HG03064 (cell line): ENCODE measurements around the gene FAM20B.
A peak's percentile ranks its signal among the peaks of the same experiment; 100 is the strongest.
"Not testable (repeated sequence)": the region's sequence is repeated elsewhere in the genome, so short reads cannot be mapped to it uniquely, and the experiment has no call there.

Experiments used
- ATAC-seq: cut with Tn5 transposase; IDR thresholded peaks from one replicate; pipeline ENCODE4 v1.9.1; 2021; ENCODE audit warnings: low read depth; ENCODE audit not compliant: unreplicated experiment

The FAM20B gene

GRCh38 chr1:179025125-179025974 lies at the start of gene FAM20B:
Gene FAM20B (plus strand): TSS chr1:179025894. CDS start chr1:179043848, 17,954 bp downstream.
- peak; percentile 65 for ATAC-seq

- ATAC-seq: no peak
Measured at GRCh38 chr1:178976541-178976940, 49.2 kb upstream of the FAM20B start.

- no peak for ATAC-seq
Measured at GRCh38 chr1:178986204-178986603, 39.5 kb upstream of the FAM20B start.

GRCh38 chr1:178988198-178988597 lies 37.5 kb upstream of the FAM20B start:
- not testable (repeated sequence) for ATAC-seq

GRCh38 chr1:178993559-178993958 lies 32.1 kb upstream of the FAM20B start:
- no peak for ATAC-seq

- ATAC-seq: no peak
Measured at GRCh38 chr1:178997428-178997827, 28.3 kb upstream of the FAM20B start.

GRCh38 chr1:178998295-178998694 lies 27.4 kb upstream of the FAM20B start:
- ATAC-seq: no peak

GRCh38 chr1:178999061-178999460 lies 26.6 kb upstream of the FAM20B start:
- no peak for ATAC-seq

GRCh38 chr1:179001451-179001850 lies 24.2 kb upstream of the FAM20B start:
- no peak for ATAC-seq

GRCh38 chr1:179002064-179002463 lies 23.6 kb upstream of the FAM20B start:
- not testable (repeated sequence) for ATAC-seq

GRCh38 chr1:179002552-179003345 lies 22.9 kb upstream of the FAM20B start:
- ATAC-seq: peak; percentile 71

GRCh38 chr1:179003512-179004066 lies 22.1 kb upstream of the FAM20B start:
- no peak for ATAC-seq

- ATAC-seq: no peak
Measured at GRCh38 chr1:179007233-179007632, 18.5 kb upstream of the FAM20B start.

- ATAC-seq: no peak
Measured at GRCh38 chr1:179010671-179011070, 15.0 kb upstream of the FAM20B start.

GRCh38 chr1:179012038-179012437 lies 13.7 kb upstream of the FAM20B start:
- no peak for ATAC-seq

GRCh38 chr1:179014123-179014522 lies 11.6 kb upstream of the FAM20B start:
- ATAC-seq: no peak

- no peak for ATAC-seq
Measured at GRCh38 chr1:179015396-179015795, 10.3 kb upstream of the FAM20B start.

GRCh38 chr1:179016706-179017382 lies 8.8 kb upstream of the FAM20B start:
- no peak for ATAC-seq

- ATAC-seq: no peak
Measured at GRCh38 chr1:179017383-179018326, 8.0 kb upstream of the FAM20B start.

GRCh38 chr1:179021873-179022272 lies 3.8 kb upstream of the FAM20B start:
- no peak for ATAC-seq
